HUDEP-2 (cell line): ENCODE measurements around the gene LUC7L.
"Not testable (repeated sequence)": the region's sequence is repeated elsewhere in the genome, so short reads cannot be mapped to it uniquely, and the experiment has no call there.

ENCODE experiments used
- DNase-seq, 76 experiments: peaks; one replicate each; lab custom pipeline; 2025; ENCODE audit not compliant: unreplicated experiment in 76 of 76; lab: John Stamatoyannopoulos, UW

LUC7L gene

GRCh38 chr16:180681-181564, 48.3 kb downstream of the LUC7L start:
- peak in 70 of 76 experiments; percentile 17 to 90 (median 79) for DNase-seq

- DNase-seq, result peak in 61 of 76 experiments; percentile 17 to 82 (median 60)
These were observed 49.1 kb downstream of the LUC7L start, which contains the start of gene HBQ1 for GRCh38 chr16:180101-180675. Gene HBQ1 (plus strand): TSS chr16:180459. CDS start chr16:180487, 28 bp downstream.

- DNase-seq, result peak in 39 of 76 experiments; percentile 7 to 76 (median 48)
These were observed 49.8 kb downstream of the LUC7L start for GRCh38 chr16:179211-180092.

- peak in 49 of 76 experiments; percentile 26 to 96 (median 61) for DNase-seq
These were observed 50.6 kb downstream of the LUC7L start for GRCh38 chr16:178668-179015.

- DNase-seq, result peak in 64 of 76 experiments; percentile 31 to 96 (median 62)
These were observed 51.1 kb downstream of the LUC7L start for GRCh38 chr16:177981-178667.

- DNase-seq, result peak in 37 of 76 experiments; percentile 15 to 82 (median 47)
These were observed 51.8 kb downstream of the LUC7L start for GRCh38 chr16:177394-177822.

- DNase-seq, result peak in 2 of 76 experiments; percentile 34 to 70
These were observed 52.5 kb downstream of the LUC7L start, which contains the start of gene HBA1 for GRCh38 chr16:176477-177382. Gene HBA1 (plus strand): TSS chr16:176680. CDS start chr16:176717, 37 bp downstream.

GRCh38 chr16:176006-176405, 53.2 kb downstream of the LUC7L start:
- DNase-seq, result not testable (repeated sequence)

GRCh38 chr16:175011-175949, 54.0 kb downstream of the LUC7L start:
- DNase-seq, result peak in 52 of 76 experiments; percentile 13 to 85 (median 54)

GRCh38 chr16:173928-174769, 55.1 kb downstream of the LUC7L start:
- DNase-seq, result peak in 61 of 76 experiments; percentile 26 to 96 (median 61)

GRCh38 chr16:173211-173854, 55.9 kb downstream of the LUC7L start:
- peak in 8 of 76 experiments; percentile 20 to 68 (median 32) for DNase-seq

GRCh38 chr16:172374-172941, 56.8 kb downstream of the LUC7L start, which contains the start of gene HBA2:
Gene HBA2 (plus strand): TSS chr16:172876. CDS start chr16:172913, 37 bp downstream.
- not testable (repeated sequence) for DNase-seq

GRCh38 chr16:170788-171187, 58.5 kb downstream of the LUC7L start:
- no peak for DNase-seq

GRCh38 chr16:170088-170507, 59.2 kb downstream of the LUC7L start:
- DNase-seq, result peak in 36 of 76 experiments; percentile 15 to 82 (median 36)

- DNase-seq, result no peak
These were observed 60.2 kb downstream of the LUC7L start for GRCh38 chr16:169014-169413.

- DNase-seq, result peak in 8 of 76 experiments; percentile 14 to 39 (median 33)
These were observed 60.8 kb downstream of the LUC7L start for GRCh38 chr16:168424-168823.
